Stimulated activated CD4-positive, alpha-beta T cell treated with anti-CD3 and anti-CD28 coated beads, Interleukin-1b, Interleukin-23, amount 100 ng/mL, for 4 hours (primary cell): ENCODE measurements around the gene UPK3A.

ENCODE experiments used
- DNase-seq, 2 donors: peaks; one replicate each; pipeline ENCODE4 v3.0.0-alpha.2; 2020; ENCODE audit warnings: low read depth in 2 of 2

UPK3A gene

DNA sequence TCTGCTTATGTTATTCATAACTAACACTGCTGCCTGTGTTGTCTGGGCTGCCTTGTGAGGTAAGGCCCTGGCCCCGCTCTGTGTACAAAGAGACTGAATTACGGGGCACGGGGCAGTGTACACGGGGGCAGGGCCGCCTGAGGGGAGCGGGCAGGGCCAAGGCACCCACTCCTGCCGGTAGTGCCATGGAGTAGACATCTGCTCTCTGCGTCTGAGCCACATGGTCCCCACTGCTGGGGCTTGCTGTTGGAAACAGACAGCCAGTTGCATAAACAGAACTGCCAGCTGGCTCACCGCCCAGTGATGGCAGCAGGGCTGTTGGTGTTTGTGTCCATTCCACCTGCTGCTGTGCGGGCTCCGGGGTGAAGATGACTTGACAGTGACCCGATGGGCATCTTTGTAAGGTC lies 44.8 kb downstream of the UPK3A start:
- no peak for DNase-seq

DNA sequence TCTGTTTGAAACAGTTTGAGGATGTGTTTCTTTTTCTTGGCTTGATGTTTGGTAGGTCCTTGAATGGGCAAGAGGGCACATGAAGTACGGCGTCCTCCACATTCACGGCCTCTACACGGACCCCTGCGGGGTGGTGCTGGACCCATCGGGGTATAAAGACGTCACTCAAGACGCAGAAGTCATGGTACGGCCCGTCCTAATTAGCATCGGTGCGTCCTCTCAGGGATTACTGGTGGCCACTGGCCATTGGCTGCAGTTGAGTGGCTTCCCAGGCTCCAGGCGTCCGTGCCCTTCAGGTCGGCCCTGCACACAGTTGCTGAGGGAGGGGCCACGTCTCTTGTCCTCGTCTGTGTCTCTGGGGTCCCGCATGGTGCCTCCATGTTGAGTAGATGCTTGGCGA lies 45.8 kb downstream of the UPK3A start:
- DNase-seq, result no peak

DNA sequence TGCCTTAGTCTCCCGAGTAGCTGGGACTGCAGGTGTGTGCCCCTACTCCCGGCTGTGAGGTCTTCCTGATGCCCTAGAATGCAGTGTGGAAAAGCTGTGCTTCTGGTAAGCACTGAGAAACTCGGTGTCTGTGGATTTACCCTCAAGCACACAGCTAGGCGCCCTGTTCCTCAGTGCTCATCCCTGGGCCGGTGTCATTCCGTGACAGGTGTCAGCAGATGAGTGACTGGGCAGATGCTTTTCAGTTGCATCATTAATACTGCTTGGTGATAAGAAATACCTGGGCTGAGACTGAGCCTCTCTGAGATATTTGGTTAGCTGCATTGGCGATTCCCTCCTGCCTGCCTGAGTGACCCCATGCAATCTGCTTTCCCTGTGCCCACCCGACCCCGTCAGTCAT lies 46.7 kb downstream of the UPK3A start:
- DNase-seq, result no peak

DNA sequence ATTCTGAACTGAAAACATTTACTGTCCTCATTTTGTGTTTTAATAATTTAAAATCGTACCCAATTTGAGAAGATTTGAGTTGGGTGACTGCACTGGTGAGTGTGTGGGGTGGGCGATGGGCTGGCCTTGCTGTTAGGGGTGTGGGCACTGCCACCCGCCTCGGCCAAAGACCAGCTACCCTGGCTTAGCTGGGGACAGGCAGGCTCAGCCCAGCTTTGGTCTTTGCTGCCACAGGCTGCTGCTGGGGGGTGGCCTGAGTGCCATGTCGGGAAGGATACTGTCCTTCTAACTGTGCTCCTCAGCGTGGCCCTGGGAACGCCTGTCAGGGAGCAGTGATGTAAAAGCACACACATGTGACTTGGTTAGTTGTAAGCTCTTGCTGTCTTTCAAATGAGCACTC lies 47.3 kb downstream of the UPK3A start:
- DNase-seq, result no peak

DNA sequence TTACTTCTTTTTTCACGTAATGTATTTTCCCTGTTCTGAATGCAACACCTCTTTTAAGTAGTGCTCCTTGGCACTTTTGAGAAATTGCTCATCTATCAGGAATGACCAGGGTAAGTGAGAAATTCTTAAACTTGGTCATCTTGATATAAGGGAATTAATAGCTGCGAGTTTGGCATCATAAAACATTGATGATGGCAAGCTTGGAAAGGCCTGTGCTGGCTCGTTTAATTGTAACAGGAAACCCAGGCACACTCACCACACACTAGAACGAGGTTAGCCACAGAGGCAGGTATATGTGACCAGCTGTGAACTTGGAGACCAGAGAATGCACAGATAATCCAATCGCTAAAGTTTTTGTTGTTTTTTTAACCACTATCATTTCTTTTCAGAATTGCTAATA lies 49.3 kb downstream of the UPK3A start:
- DNase-seq, result no peak

DNA sequence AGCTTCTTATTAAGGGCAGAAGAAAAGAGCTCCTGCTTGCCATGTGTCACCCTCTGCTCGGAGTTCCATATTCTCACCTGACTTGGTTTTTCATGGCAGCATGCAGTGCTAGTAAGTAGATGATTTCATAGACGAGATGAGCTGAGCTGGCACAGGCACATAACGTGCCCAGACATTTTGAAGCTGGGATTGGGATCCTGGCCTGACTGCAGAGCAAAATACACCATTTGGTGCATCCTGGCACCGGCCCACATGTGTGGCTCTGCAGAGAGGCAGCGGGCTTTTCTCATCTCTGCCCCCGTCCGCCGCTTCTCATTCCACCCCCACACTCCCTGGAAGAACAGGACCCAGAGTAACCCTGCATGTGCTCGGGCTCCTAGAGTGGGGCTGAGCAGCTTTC lies 49.8 kb downstream of the UPK3A start:
- no peak for DNase-seq

DNA sequence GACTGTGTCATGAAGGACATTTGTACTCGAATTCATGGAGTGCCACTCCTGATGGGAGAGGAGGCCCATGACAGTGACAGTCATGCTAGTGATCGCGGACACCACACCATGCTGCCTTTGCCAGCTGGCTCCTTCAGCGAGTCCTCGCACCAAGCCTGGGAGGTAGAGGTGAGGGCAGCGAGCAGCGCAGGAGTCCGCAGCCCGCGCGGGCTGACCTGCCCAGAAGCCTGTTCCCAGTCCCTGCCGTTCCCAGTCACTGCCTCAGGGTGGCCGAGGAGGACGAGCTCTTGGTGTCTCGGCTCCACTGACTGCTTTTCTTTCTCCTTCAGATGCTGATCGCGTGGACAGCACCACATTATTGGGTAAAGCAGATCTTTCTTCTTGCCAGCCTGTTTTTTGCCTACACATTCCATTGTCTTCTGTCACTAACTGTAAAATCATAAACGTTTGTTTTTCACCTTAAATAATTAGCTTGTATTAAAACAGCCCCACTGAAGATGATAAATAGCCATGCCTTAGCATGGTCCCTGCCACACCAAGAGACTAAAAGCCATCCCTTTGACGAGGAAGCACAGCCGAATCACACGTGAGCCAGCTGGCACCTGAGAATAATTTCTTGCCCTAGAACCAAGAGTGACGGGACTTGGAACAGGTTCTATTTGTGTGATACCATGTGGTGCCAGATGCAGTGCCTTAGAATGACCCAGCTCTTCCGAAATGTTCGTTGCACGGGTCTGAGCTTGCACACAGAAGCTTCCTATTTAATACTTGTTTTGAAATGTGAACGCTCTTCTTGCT lies 50.5 kb downstream of the UPK3A start:
- no peak for DNase-seq

DNA sequence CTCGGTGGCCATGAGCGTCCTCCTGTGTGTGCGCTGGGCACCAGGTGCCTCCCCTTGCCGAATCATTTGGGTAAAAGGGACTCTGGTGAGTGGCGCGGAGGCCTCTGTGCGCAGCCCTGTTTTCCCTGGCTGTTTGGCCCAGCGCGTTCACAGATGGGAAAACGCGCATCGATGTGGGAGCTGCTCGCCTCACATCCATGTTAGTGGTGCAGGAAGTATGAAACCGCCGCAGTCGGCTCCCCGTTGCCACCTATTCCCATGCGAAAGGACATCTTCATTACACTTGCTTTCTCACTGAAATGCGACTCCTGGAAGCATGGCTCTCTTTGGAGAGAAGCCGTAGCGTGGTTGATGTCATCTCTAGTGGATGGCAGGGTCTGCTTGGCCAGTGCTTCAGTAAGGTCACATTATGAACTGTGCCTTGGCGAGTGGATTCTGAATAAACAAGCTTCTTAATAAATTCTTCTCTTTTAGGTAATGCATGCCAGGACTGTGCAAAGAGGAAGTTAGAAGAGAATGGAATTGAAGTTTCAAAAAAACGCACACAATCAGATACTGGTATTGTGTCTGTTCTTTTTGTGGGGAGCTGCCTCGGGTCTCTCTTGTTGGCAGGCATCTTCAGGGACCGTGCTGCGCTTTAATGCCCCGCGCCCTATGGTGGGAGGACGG lies 51.2 kb downstream of the UPK3A start:
- DNase-seq, result no peak

DNA sequence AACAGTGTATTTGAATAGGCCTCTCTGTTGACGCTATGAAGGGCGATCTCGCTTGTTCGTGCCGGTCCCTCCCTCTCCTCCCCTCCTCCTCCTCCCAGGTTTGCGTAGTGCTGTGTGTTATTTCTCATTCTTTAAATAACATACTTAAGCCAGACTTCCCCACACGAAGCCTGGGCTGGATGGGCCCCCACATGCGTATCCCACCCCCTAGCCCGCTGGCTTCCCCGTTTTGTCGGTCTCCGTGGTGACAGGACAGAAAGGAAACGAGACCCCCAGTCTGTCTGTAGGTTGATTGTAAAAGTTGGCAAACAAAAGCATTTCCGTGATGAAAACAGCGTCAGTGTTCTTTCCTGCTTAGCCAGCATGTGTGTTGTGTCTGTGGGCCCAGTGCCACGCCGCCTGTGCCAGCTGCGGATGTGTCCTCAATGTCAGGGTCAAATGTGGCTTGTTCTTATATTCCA lies 52.3 kb downstream of the UPK3A start:
- DNase-seq, result no peak

DNA sequence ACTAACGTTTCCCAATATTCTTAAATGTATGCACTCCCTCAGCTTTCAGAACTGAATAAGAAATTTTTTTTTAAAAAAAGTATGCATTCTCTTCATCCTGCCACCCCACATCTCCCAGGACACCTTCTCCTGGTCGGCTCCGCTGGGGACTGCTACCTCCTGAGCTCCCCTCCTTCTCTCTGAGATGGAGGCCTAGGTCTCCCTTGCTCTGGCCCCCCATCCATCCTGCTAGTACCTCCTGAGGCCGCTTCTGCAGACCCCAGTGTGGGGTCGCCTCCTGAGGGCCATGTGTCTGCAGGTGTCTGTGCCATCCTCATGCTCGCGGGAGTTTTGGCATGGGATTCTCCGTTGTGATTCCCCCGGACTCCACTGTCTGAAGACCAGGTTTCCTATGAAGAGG lies 52.8 kb downstream of the UPK3A start:
- DNase-seq, result no peak

DNA sequence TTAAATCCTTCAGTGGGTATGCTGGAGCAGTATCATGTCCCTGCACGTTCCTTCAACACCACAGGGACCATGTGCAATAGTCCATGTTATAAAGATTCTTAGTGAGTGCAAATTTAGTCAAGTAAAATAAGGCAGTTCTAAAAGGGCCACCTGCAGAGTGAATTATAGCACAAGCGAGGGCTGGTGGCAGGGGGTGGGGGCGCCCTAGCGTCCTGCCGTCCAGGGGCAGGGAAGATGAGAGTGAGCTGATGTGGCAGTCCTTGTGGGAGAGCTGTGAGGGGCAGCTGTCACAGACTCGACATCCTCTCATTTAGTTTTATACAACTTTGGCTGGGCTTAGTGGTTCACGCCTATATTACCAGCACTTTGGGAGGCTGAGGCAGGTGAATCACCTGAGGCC lies 54.0 kb downstream of the UPK3A start:
- DNase-seq, result no peak

DNA sequence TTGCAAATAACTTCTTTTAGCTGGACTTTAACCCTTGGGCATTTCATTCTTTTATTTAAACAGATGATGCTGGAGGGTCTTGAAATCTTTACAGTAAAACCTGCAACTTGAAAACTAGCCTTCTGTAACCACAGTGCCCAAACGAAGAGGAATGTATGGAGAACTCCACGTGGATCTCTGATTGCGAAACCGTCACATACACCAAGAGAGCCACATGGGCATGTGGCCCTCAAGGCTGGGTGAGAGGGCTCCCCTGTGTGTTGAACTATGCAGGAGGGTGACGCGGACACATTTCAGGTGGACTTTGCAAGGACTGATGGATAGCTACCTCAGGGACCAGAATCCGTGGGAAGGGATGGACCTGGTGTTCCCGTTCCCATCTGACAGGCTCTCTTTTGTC lies 55.6 kb downstream of the UPK3A start:
- no peak for DNase-seq

DNA sequence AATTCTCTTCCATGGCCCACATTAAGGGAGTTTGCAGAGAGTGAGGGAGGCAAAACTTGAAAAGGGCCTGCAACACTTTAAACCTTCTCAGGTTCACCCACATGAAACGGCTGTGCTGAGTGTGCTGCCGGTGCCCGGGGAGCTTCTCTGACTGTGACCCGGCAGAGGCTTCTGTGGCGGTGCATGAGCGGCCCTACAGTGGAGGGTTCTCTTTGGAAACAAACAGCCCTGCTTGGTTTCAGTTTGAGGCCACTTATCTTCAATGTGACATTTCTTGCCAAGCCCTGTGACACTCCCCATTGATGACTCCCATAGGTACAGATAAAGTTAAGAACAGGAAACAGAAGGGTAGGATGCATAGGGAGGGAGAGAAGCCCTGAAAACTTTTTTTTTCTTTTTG lies 56.7 kb downstream of the UPK3A start:
- peak in 1 of 2 donors; percentile 12 for DNase-seq

DNA sequence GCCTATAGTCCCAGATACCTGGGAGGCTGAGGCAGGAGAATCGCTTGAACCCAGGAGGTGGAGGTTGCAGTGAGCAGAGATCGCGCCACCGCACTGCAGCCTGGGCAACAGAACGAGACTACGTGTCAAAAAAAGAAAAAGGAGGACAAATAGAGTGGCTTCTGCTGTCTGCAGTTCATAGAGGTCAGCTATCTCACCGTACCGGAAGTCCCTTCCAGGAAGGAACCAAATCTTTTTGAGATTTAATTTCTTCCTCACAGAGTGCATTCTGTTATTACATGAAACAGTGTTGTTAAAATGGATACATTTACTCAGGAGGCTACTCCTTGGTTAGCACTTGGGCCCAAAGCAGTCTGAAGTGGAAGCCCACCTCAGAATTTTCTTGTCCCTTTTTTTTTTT lies 58.4 kb downstream of the UPK3A start:
- DNase-seq, result no peak

DNA sequence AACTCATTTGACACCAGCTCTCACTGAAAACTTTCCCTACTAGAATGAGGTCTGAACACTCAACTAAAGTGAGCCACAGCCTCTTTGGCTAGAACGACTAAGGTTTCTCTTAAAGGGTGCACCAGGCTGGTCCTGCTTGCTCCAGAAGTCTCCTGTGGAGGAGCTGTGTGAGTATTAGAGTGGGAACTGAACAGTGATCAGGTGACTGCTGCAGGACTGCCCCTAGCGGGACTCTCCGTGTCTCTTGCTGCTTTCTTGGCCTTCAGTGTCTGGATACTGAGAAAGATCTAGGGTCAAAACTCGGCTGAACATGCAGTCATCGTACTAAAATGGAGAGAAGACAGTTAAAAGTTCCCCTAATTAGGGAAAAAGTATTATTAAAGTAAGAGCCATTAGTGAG lies 59.6 kb downstream of the UPK3A start:
- DNase-seq, result no peak
